ENCODE results near the gene KRTAP12-4.
"Not testable (repeated sequence)": the region's sequence is repeated elsewhere in the genome, so short reads cannot be mapped to it uniquely, and the experiment has no call there.

The KRTAP12-4 gene

GRCh38 chr21:44636209-44637017 is 18.0 kb downstream of the KRTAP12-4 start:
- no peak for TF ChIP-seq CTCF (IDR thresholded peaks at IDR 0.05; ENCODE audit: insufficient read depth, low read depth, low read length, missing control alignments)
- no peak for DNase-seq (ENCODE audit: low read depth)
- H3K4me3 ChIP-seq (ENCODE audit: low read depth, low read length): no peak overlapping the region

- no peak for DNase-seq (ENCODE audit: low read depth)
- no peak for TF ChIP-seq CTCF (IDR thresholded peaks at IDR 0.05; ENCODE audit: insufficient read depth, low read depth, low read length, missing control alignments)
- H3K4me3 ChIP-seq (ENCODE audit: low read depth, low read length): no peak overlapping the region
These were observed 22.4 kb downstream of the KRTAP12-4 start for GRCh38 chr21:44632067-44632466.

- TF ChIP-seq CTCF (IDR thresholded peaks at IDR 0.05; ENCODE audit: insufficient read depth, low read depth, low read length, missing control alignments): no peak
- no peak overlapping the region for H3K4me3 ChIP-seq (ENCODE audit: low read depth, low read length)
- DNase-seq (ENCODE audit: low read depth): no peak
These were observed 24.0 kb downstream of the KRTAP12-4 start for GRCh38 chr21:44630440-44630839.

- no peak overlapping the region for H3K4me3 ChIP-seq (ENCODE audit: low read depth, low read length)
- TF ChIP-seq CTCF (IDR thresholded peaks at IDR 0.05; ENCODE audit: insufficient read depth, low read depth, low read length, missing control alignments): no peak
- no peak for DNase-seq (ENCODE audit: low read depth)
These were observed 25.6 kb downstream of the KRTAP12-4 start for GRCh38 chr21:44628707-44629391.

GRCh38 chr21:44627831-44628233 is 26.6 kb downstream of the KRTAP12-4 start:
- not testable (repeated sequence) for H3K4me3 ChIP-seq (ENCODE audit: low read depth, low read length); DNase-seq (ENCODE audit: low read depth)

GRCh38 chr21:44627181-44627822 is 27.2 kb downstream of the KRTAP12-4 start:
- not testable (repeated sequence) for H3K4me3 ChIP-seq (ENCODE audit: low read depth, low read length); DNase-seq (ENCODE audit: low read depth)

- DNase-seq (ENCODE audit: low read depth): no peak
- TF ChIP-seq CTCF (IDR thresholded peaks at IDR 0.05; ENCODE audit: insufficient read depth, low read depth, low read length, missing control alignments): no peak
These were observed 27.8 kb downstream of the KRTAP12-4 start, which contains the start of gene KRTAP10-9 for GRCh38 chr21:44626673-44627143. KRTAP10-9 (plus strand) TSS chr21:44627093; CDS start chr21:44627172, 79 bp downstream.

More at GRCh38 chr21:44626673-44627143, 27.8 kb downstream of the KRTAP12-4 start, which contains the start of gene KRTAP10-9:
- H3K4me3 ChIP-seq (ENCODE audit: low read depth, low read length): no peak within 1 kb of the TSS
